PC-3 (cell line): ENCODE results near the gene BAIAP3. TPM values are rescaled to one million over a fixed set of nuclear protein-coding genes. Genes with fewer than 3 reads are reported as not detected.

Experiments
- ATAC-seq: fragments of 200-7000 bp; cut with Tn5 transposase; 2 replicates; pipeline ENCODE4 v1.9.1; 2020; ENCODE audit warnings: mild to moderate bottlenecking, moderate library complexity
- Bru-seq: library from RNA; stranded (reverse); fragments of 400-500 nt; gene quantifications from one replicate; lab custom pipeline; 2021; lab: Mats Ljungman, UMichigan
- BruChase-seq, 2 experiments: library from RNA; stranded (reverse); fragments of 400-500 nt; gene quantifications; one replicate each; lab custom pipeline; 2021; lab: Mats Ljungman, UMichigan
- BruUV-seq: library from RNA; stranded (reverse); fragments of 400-500 nt; replicated peaks from 2 replicates; lab custom pipeline; 2021; lab: Mats Ljungman, UMichigan
- CTCF ChIA-PET: fragments of 300-600 bp; sonication (Branson Sonifier 250); formaldehyde crosslinking; loops from one replicate; lab custom pipeline; 2022; ENCODE audit warnings: antibody characterized with exemption; lab: Charles Lee
- POLR2A ChIA-PET: fragments of 300-600 bp; sonication (Branson Sonifier 250); formaldehyde crosslinking; loops from one replicate; lab custom pipeline; 2022; ENCODE audit warnings: antibody characterized with exemption; ENCODE audit not compliant: unreplicated experiment; lab: Charles Lee
- DNase-seq: peaks from one replicate; pipeline ENCODE4 v3.0.0-alpha.2; 2015
- H2AFZ ChIP-seq: fragments of 300-600 bp; sonication (generic); 2 replicates; pipeline ENCODE4 v1.6.0; 2016; ENCODE audit warnings: antibody characterized with exemption, low read length
- H3F3A ChIP-seq: fragments of 300-600 bp; sonication (generic); one replicate; pipeline ENCODE4 v1.6.0; 2017; ENCODE audit warnings: antibody characterized with exemption, low read length, control low read depth, mild to moderate bottlenecking; ENCODE audit not compliant: unreplicated experiment
- H3K27ac ChIP-seq: fragments of 300-600 bp; sonication (generic); 2 replicates; pipeline ENCODE4 v1.5.1; 2016; ENCODE audit warnings: mild to moderate bottlenecking, low read length
- H3K27me3 ChIP-seq: fragments of 300-600 bp; sonication (generic); 2 replicates; pipeline ENCODE4 v1.6.1; 2016; ENCODE audit warnings: low read length, mixed read lengths
- H3K36me3 ChIP-seq: fragments of 300-600 bp; sonication (generic); 2 replicates; pipeline ENCODE4 v1.6.1; 2016; ENCODE audit warnings: low read depth, mixed run types, low read length, mixed read lengths
- H3K4me1 ChIP-seq: fragments of 300-600 bp; sonication (generic); 2 replicates; pipeline ENCODE4 v1.5.1; 2016; ENCODE audit warnings: low read length; ENCODE audit not compliant: insufficient read depth
- H3K4me2 ChIP-seq: fragments of 300-600 bp; sonication (generic); 2 replicates; pipeline ENCODE4 v1.6.0; 2016; ENCODE audit warnings: low read length
- H3K4me3 ChIP-seq: fragments of 300-600 bp; sonication (generic); 2 replicates; pipeline ENCODE4 v1.5.1; 2016; ENCODE audit warnings: mild to moderate bottlenecking, low read length, mixed read lengths
- H3K79me2 ChIP-seq: fragments of 300-600 bp; sonication (generic); 2 replicates; pipeline ENCODE4 v1.6.1; 2017; ENCODE audit warnings: low read length, mixed read lengths
- H3K9ac ChIP-seq: fragments of 300-600 bp; sonication (generic); 2 replicates; pipeline ENCODE4 v1.6.0; 2016; ENCODE audit warnings: mild to moderate bottlenecking, low read length
- H3K9me2 ChIP-seq: fragments of 300-600 bp; sonication (generic); replicated peaks from 2 replicates; pipeline ENCODE4 v1.6.1; 2016; ENCODE audit warnings: mixed run types, low read length, mixed read lengths
- H3K9me3 ChIP-seq: fragments of 300-600 bp; sonication (generic); 2 replicates; pipeline ENCODE4 v1.6.1; 2016; ENCODE audit warnings: low read length, mixed read lengths
- H4K20me1 ChIP-seq: fragments of 300-600 bp; sonication (generic); 2 replicates; pipeline ENCODE4 v1.6.1; 2016; ENCODE audit warnings: low read length, mixed read lengths
- CTCF ChIP-seq: fragments of 300-600 bp; sonication (generic); conservative IDR thresholded peaks from 2 replicates; pipeline ENCODE4 v1.5.1; 2017; ENCODE audit warnings: antibody characterized with exemption, low read depth, mild to moderate bottlenecking, low read length
- EZH2 ChIP-seq: fragments of 300-600 bp; sonication (generic); IDR thresholded peaks from one replicate; pipeline ENCODE4 v1.6.1; 2017; ENCODE audit warnings: antibody characterized with exemption, mild to moderate bottlenecking, low read length; ENCODE audit not compliant: unreplicated experiment
- EZH2phosphoT487 ChIP-seq: fragments of 300-600 bp; sonication (generic); IDR thresholded peaks from 2 replicates; pipeline ENCODE4 v1.6.1; 2018; ENCODE audit warnings: mild to moderate bottlenecking, antibody characterized with exemption, low read length, borderline replicate concordance
- intact Hi-C: fragments of 100-400 bp; cut with micrococcal nuclease; formaldehyde crosslinking; loops from 2 replicates; pipeline ENCODE4 v1.9.0; 2023
- long read RNA-seq: library from polyadenylated mRNA; unstranded; transcript quantifications from one replicate; pipeline ENCODE4 v2.0.0, GENCODE V29; 2021; ENCODE audit not compliant: unreplicated experiment
- total RNA-seq: library from RNA; depleted of rRNA; stranded (reverse); fragments of >200 nt; gene quantifications from 2 replicates; pipeline ENCODE4 v1.2.3, GENCODE V29; 2014; rRNA removed

Gene BAIAP3
- total RNA-seq (13.1 and 18.2 TPM in 2 replicates), Bru-seq, nascent RNA (percentile 37 among the genes with signal in this experiment), BruChase-seq, experiment 1, labeled RNA remaining after a 6-hour chase (percentile 42 among the genes with signal in this experiment), BruChase-seq, experiment 2, labeled RNA remaining after a 2-hour chase (percentile 40 among the genes with signal in this experiment)
- long read RNA-seq, partial matches to known transcripts = 20 of 29 reads
- long read RNA-seq, other reads (novel, unspliced or antisense) = 8 of 29 reads

GRCh38 chr16:1333149-1333812 is at the start of gene BAIAP3:
TSS of gene BAIAP3 (plus strand) at chr16:1333645. CDS start at chr16:1338550, 4,905 bp downstream.
- no TSS peak for BruUV-seq
- no peak for TF ChIP-seq EZH2phosphoT487
- TF ChIP-seq CTCF = no peak
- no peak for TF ChIP-seq EZH2
- H3K79me2 ChIP-seq = no peaks in the 10 kb centered on the region
- ChIA-PET CTCF (interaction anchor here (0.6 kb wide), 1 partner anchor 10 kb away, joined by 3 read pairs; no protein-coding TSS in a partner anchor), POLR2A (no interaction called here)
- H3K36me3 ChIP-seq = no peaks in the 10 kb centered on the region
- H2AFZ ChIP-seq = no peak within 1 kb of the TSS
- intact Hi-C loops = no loop called here
- no peak within 1 kb of the TSS for H3K27ac ChIP-seq
- ATAC-seq (peak; percentile 57), DNase-seq (peak; percentile 27)
- H3K4me3 ChIP-seq = peak within 1 kb of the TSS; percentile 56
- peaks cover 12% of the 10 kb centered on the region; the same call in 1 of the 2 replicates for H3K4me1 ChIP-seq
- H3K9me2 ChIP-seq = no peaks in the 10 kb centered on the region
- peak within 1 kb of the TSS; percentile 75 for H3K4me2 ChIP-seq
- H3K27me3 ChIP-seq = no peaks in the 10 kb centered on the region
- no peaks in the 10 kb centered on the region for H3K9me3 ChIP-seq
- no peaks in the 10 kb centered on the region for H3F3A ChIP-seq
- no peaks in the 10 kb centered on the region for H4K20me1 ChIP-seq
- H3K9ac ChIP-seq = no peak within 1 kb of the TSS

- Histone ChIP-seq H3K36me3 (no peaks in the 10 kb centered on the region), H3F3A (no peaks in the 10 kb centered on the region), H4K20me1 (no peaks in the 10 kb centered on the region), H3K9ac (no peak overlapping the region), H3K27ac (no peak overlapping the region), H3K79me2 (no peaks in the 10 kb centered on the region), H2AFZ (no peak overlapping the region), H3K4me3 (no peak overlapping the region), H3K9me2 (no peaks in the 10 kb centered on the region), H3K4me2 (no peak overlapping the region), H3K9me3 (no peaks in the 10 kb centered on the region), H3K4me1 (no peaks in the 10 kb centered on the region), H3K27me3 (no peaks in the 10 kb centered on the region)
- intact Hi-C loops = no loop called here
- ChIA-PET POLR2A (no interaction called here), CTCF (no interaction called here)
- no peak for TF ChIP-seq CTCF
- no peak for TF ChIP-seq EZH2
- TF ChIP-seq EZH2phosphoT487 = no peak
- no TSS peak for BruUV-seq
- ATAC-seq (no peak), DNase-seq (no peak)
Observed at GRCh38 chr16:1283996-1284616, 49.3 kb upstream of the BAIAP3 start.
